Smooth muscle cell (in vitro differentiated cells): ENCODE measurements around the gene SFSWAP. TPM values are rescaled to one million over a fixed set of nuclear protein-coding genes. Genes with fewer than 3 reads are reported as not detected.

Source experiments
- DNase-seq: peaks from one replicate; lab custom pipeline; 2025; ENCODE audit not compliant: unreplicated experiment; lab: John Stamatoyannopoulos, UW
- H2AFZ ChIP-seq: fragments of 200-600 bp; sonication (generic); 2 replicates; pipeline ENCODE4 v1.6.0; 2016; ENCODE audit warnings: antibody characterized with exemption, low read depth, mild to moderate bottlenecking
- H3F3A ChIP-seq: fragments of 200-600 bp; sonication (generic); 2 replicates; pipeline ENCODE4 v1.6.0; 2017; ENCODE audit warnings: antibody characterized with exemption, low read depth
- H3K27ac ChIP-seq: fragments of 200-600 bp; sonication (generic); 2 replicates; pipeline ENCODE4 v1.5.1; 2016; ENCODE audit warnings: low read depth, mild to moderate bottlenecking
- H3K27me3 ChIP-seq: fragments of 200-600 bp; sonication (generic); 2 replicates; pipeline ENCODE4 v1.6.1; 2016; ENCODE audit warnings: low read depth, mild to moderate bottlenecking
- H3K36me3 ChIP-seq: fragments of 200-600 bp; sonication (generic); 2 replicates; pipeline ENCODE4 v1.5.1; 2016; ENCODE audit warnings: low read depth
- H3K4me1 ChIP-seq: fragments of 200-600 bp; sonication (generic); 2 replicates; pipeline ENCODE4 v1.5.1; 2016; ENCODE audit warnings: low read depth
- H3K4me2 ChIP-seq: fragments of 200-600 bp; sonication (generic); 2 replicates; pipeline ENCODE4 v1.6.0; 2016; ENCODE audit warnings: mild to moderate bottlenecking
- H3K4me3 ChIP-seq: fragments of 200-600 bp; sonication (generic); 2 replicates; pipeline ENCODE4 v1.5.1; 2016; ENCODE audit warnings: mild to moderate bottlenecking
- H3K79me2 ChIP-seq: fragments of 200-600 bp; sonication (generic); 2 replicates; pipeline ENCODE4 v1.6.0; 2016; ENCODE audit warnings: low read depth, mild to moderate bottlenecking
- H3K9ac ChIP-seq: fragments of 200-600 bp; sonication (generic); 2 replicates; pipeline ENCODE4 v1.6.0; 2016; ENCODE audit warnings: low read depth
- H3K9me3 ChIP-seq: fragments of 200-600 bp; sonication (generic); replicated peaks from 2 replicates; pipeline ENCODE4 v1.5.1; 2016; ENCODE audit warnings: low read depth
- H4K20me1 ChIP-seq: fragments of 200-600 bp; sonication (generic); 2 replicates; pipeline ENCODE4 v1.6.0; 2016; ENCODE audit warnings: low read depth
- CTCF ChIP-seq: fragments of 200-600 bp; sonication (generic); IDR thresholded peaks from 2 replicates; pipeline ENCODE4 v1.5.1; 2017; ENCODE audit warnings: borderline replicate concordance, mild to moderate bottlenecking, antibody characterized with exemption; ENCODE audit not compliant: insufficient read depth, poor library complexity, severe bottlenecking
- whole genome bisulfite sequencing: methylation state at CpG from one replicate; pipeline ENCODE4 v1.1.7; 2016; ENCODE audit warnings: low lambda C conversion rate; 5-methylcytosine and 5-hydroxymethylcytosine counted together
- polyA plus RNA-seq: library from polyadenylated mRNA; unstranded; fragments of >200 nt; fragmentation: Nextera tagmentation; extraction: Ambion mirVana; gene quantifications from 2 replicates; pipeline ENCODE4 v1.2.1, GENCODE V29; 2016
- total RNA-seq: library from RNA; depleted of rRNA; stranded (reverse); fragments of >200 nt; gene quantifications from 2 replicates; pipeline ENCODE4 v1.2.3, GENCODE V29; 2014

SFSWAP gene
- total and polyA plus RNA-seq, 2 experiments from 2014 or later: 24.1 to 32.3 TPM

- Histone ChIP-seq H4K20me1 (peaks cover 17% of the 10 kb centered on the region), H3K9me3 (no peaks in the 10 kb centered on the region), H3K4me3 (no peak overlapping the region), H3K79me2 (peaks cover 5% of the 10 kb centered on the region), H2AFZ (no peak overlapping the region), H3K9ac (no peak overlapping the region), H3K4me2 (no peak overlapping the region), H3K4me1 (no peaks in the 10 kb centered on the region), H3F3A (no peaks in the 10 kb centered on the region), H3K27me3 (no peaks in the 10 kb centered on the region), H3K36me3 (peaks cover 19% of the 10 kb centered on the region), H3K27ac (no peak overlapping the region)
- 91% methylated on average over 7 of the region's 7 CpGs for WGBS
- no peak for DNase-seq
- no peak for TF ChIP-seq CTCF
Measured at GRCh38 chr12:131745706-131746105, 34.8 kb downstream of the SFSWAP start.

GRCh38 chr12:131747276-131748177 is 36.6 kb downstream of the SFSWAP start:
- 94% methylated on average over 12 of the region's 12 CpGs for WGBS
- Histone ChIP-seq H3K4me2 (no peak overlapping the region), H3K79me2 (no peaks in the 10 kb centered on the region), H3K27ac (no peak overlapping the region), H4K20me1 (peaks cover 17% of the 10 kb centered on the region), H2AFZ (no peak overlapping the region), H3K36me3 (peaks cover 14% of the 10 kb centered on the region), H3K9me3 (no peaks in the 10 kb centered on the region), H3K9ac (no peak overlapping the region), H3K4me1 (no peaks in the 10 kb centered on the region), H3K27me3 (no peaks in the 10 kb centered on the region), H3K4me3 (no peak overlapping the region), H3F3A (no peaks in the 10 kb centered on the region)
- no peak for DNase-seq
- no peak for TF ChIP-seq CTCF

GRCh38 chr12:131749618-131750315 is 38.9 kb downstream of the SFSWAP start:
- Histone ChIP-seq H3K9ac (no peak overlapping the region), H4K20me1 (peaks cover 27% of the 10 kb centered on the region), H3K27me3 (no peaks in the 10 kb centered on the region), H3K9me3 (no peaks in the 10 kb centered on the region), H3K27ac (no peak overlapping the region), H3K4me2 (no peak overlapping the region), H3F3A (no peaks in the 10 kb centered on the region), H3K36me3 (peaks cover 3% of the 10 kb centered on the region), H3K4me1 (no peaks in the 10 kb centered on the region), H3K4me3 (no peak overlapping the region), H3K79me2 (no peaks in the 10 kb centered on the region), H2AFZ (no peak overlapping the region)
- TF ChIP-seq CTCF: no peak
- WGBS: 97% methylated on average over 19 of the region's 19 CpGs
- DNase-seq: no peak
